Measurements from ENCODE around the gene SH3TC1. TPM values are rescaled to one million over a fixed set of nuclear protein-coding genes. Genes with fewer than 3 reads are reported as not detected.

Gene SH3TC1
- total and polyA plus RNA-seq, 2 of the 13 experiments (the other 11 are each of a cell fraction or from before 2014, with no cell fraction given), result 14.9 to 21.8 TPM

GRCh38 chr4:8202108-8203051 is 3.3 kb downstream of the SH3TC1 start (continued):
- TF ChIP-seq SP4 (CRISPR knock-in tag; IDR thresholded peaks at IDR 0.05) (peak; percentile 19; the same call in 1 of the 2 replicates), IKZF5 (CRISPR knock-in tag; IDR thresholded peaks at IDR 0.05) (peak; percentile 56; the same call in 1 of the 2 replicates), DMAP1 (CRISPR knock-in tag; IDR thresholded peaks at IDR 0.05) (no peak), ZFX (CRISPR knock-in tag; IDR thresholded peaks at IDR 0.05; ENCODE audit: low read depth) (peak; percentile 59), ZNF205 (CRISPR knock-in tag; IDR thresholded peaks at IDR 0.05) (no peak), CC2D1A (CRISPR knock-in tag; IDR thresholded peaks at IDR 0.05) (no peak), ZNF704 (CRISPR knock-in tag; IDR thresholded peaks at IDR 0.05; ENCODE audit: borderline replicate concordance) (no peak), ZBTB10 (CRISPR knock-in tag; IDR thresholded peaks at IDR 0.05; ENCODE audit: borderline replicate concordance) (peak; percentile 77; the same call in 1 of the 2 replicates), ZNF713 (CRISPR knock-in tag; IDR thresholded peaks at IDR 0.05) (no peak), ZFP62 (CRISPR knock-in tag; IDR thresholded peaks at IDR 0.05) (no peak), HOXA3 (CRISPR knock-in tag; IDR thresholded peaks at IDR 0.05) (peak; percentile 63; the same call in 1 of the 2 replicates), NFYB (CRISPR knock-in tag; IDR thresholded peaks at IDR 0.05) (no peak), RFX3 (CRISPR knock-in tag; IDR thresholded peaks at IDR 0.05) (no peak), BHLHE40 (IDR thresholded peaks at IDR 0.05; ENCODE audit: low read length) (no peak), ZNF256 (CRISPR knock-in tag; conservative IDR thresholded peaks at IDR 0.05) (no peak), HNF1A (IDR thresholded peaks at IDR 0.05; ENCODE audit: low read depth) (no peak), HNF1A (CRISPR knock-in tag; IDR thresholded peaks at IDR 0.05; ENCODE audit: borderline replicate concordance) (no peak), RFX5 (IDR thresholded peaks at IDR 0.05; ENCODE audit: low read depth, low read length) (no peak), ZFP82 (CRISPR knock-in tag; IDR thresholded peaks at IDR 0.05; ENCODE audit: borderline replicate concordance) (no peak)

All from HepG2 (cell line).